ENCODE measurements around the gene GPR78. TPM values are rescaled to one million over a fixed set of nuclear protein-coding genes. Genes with fewer than 3 reads are reported as not detected.

Gene GPR78
- total and polyA plus RNA-seq, 2 of the 8 experiments (the other 6 are each of a cell fraction or from before 2014, with no cell fraction given): 1.0 to 3.0 TPM

DNA sequence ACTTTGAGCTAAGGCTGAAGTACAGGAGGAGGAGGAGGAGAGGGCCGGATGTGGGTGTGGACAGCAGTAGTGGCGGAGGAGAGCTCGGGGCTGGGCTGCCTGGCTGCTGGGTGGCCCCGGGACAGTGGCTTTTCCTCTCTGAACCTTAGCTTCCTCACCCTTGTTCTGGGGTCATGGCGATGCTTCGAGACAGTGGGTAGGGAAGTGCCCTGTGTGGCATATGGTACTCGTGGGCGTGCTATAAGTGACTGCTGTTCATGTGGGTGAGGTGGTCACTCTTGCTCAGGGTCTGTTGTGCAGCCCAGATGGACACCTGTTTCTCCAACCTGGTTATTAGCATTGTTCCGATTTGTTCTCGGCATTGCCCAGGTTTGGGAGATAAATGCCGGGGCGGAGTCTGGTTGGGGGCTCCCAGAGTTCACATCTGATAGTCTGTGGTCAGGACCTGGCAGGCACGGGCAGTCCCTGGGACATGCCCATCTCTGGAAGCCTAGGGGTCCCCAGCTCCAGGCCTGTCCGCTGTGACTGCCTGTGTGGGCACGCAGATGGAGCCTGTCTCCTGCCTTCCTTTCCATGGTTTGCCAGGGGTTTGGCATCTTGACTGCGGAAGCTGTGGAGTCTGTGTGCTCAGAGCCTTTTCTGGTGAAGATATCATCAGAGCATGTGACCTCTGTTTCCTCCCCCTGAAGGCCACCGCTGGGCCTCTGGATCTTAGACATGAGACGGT is 7.4 kb downstream of the GPR78 start:
- WGBS, 2 experiments (ENCODE audit: extremely low coverage in 1 of 2, insufficient coverage in 1 of 2, insufficient read length in 1 of 2, insufficient replicate concordance in 2 of 2, low coverage in 1 of 2, low lambda C conversion rate in 2 of 2, missing lambda C conversion rate in 1 of 2): 86% methylated on average over 16 of the region's 18 CpGs; no CpG with 5 or more reads in 1 of the 2 experiments
- TF ChIP-seq POLR2A (IDR thresholded peaks at IDR 0.05; ENCODE audit: control extremely low read depth in 1 of 2, low read depth in 2 of 2, low read length in 2 of 2) (no peak), SP4 (IDR thresholded peaks at IDR 0.05; ENCODE audit: low read length) (no peak), SIX5 (IDR thresholded peaks at IDR 0.05; ENCODE audit: low read depth, low read length) (no peak), KDM5A (IDR thresholded peaks at IDR 0.05; ENCODE audit: low read length) (no peak), RAD21 (IDR thresholded peaks at IDR 0.05 in 1 of 2, conservative IDR thresholded peaks at IDR 0.05 in 1 of 2; ENCODE audit: low read depth in 2 of 2, low read length in 2 of 2) (no peak), NANOG (IDR thresholded peaks at IDR 0.05; ENCODE audit: insufficient read depth, low read depth, low read length, poor library complexity, severe bottlenecking) (no peak), SRF (IDR thresholded peaks at IDR 0.05; ENCODE audit: low read depth, low read length) (no peak), SIN3A (conservative IDR thresholded peaks at IDR 0.05 in 1 of 2, IDR thresholded peaks at IDR 0.05 in 1 of 2; ENCODE audit: low read depth in 1 of 2, low read length in 2 of 2) (no peak), BCL11A (IDR thresholded peaks at IDR 0.05; ENCODE audit: low read depth in 2 of 2, low read length in 2 of 2) (no peak), POLR2AphosphoS5 (IDR thresholded peaks at IDR 0.05; ENCODE audit: low read depth, low read length) (no peak), TAF1 (IDR thresholded peaks at IDR 0.05; ENCODE audit: low read depth, low read length) (no peak)
- TF ChIP-seq, protein P1, sequence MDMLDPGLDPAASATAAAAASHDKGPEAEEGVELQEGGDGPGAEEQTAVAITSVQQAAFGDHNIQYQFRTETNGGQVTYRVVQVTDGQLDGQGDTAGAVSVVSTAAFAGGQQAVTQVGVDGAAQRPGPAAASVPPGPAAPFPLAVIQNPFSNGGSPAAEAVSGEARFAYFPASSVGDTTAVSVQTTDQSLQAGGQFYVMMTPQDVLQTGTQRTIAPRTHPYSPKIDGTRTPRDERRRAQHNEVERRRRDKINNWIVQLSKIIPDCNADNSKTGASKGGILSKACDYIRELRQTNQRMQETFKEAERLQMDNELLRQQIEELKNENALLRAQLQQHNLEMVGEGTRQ (IDR thresholded peaks at IDR 0.05; ENCODE audit: low read length): no peak

More for the DNA sequence above, 7.4 kb downstream of the GPR78 start:
- H2AK5ac ChIP-seq (ENCODE audit: low read depth, low read length): no peak overlapping the region
- H3K18ac ChIP-seq (ENCODE audit: extremely low read depth, low read length): no peak overlapping the region
- H2BK5ac ChIP-seq (ENCODE audit: low read depth, low read length): no peak overlapping the region
- peaks cover 4% of the 10 kb centered on the region; the same call in 1 of the 2 replicates for H3K23me2 ChIP-seq (ENCODE audit: low read depth, low read length)
- H2AFZ ChIP-seq (ENCODE audit: low read length): no peak overlapping the region
- H4K20me1 ChIP-seq (replicated peaks in 1 of 2; ENCODE audit: control insufficient read depth in 1 of 2, insufficient read depth in 2 of 2, low read length in 2 of 2): no peaks in the 10 kb centered on the region
- no peak overlapping the region for H2BK120ac ChIP-seq (replicated peaks; ENCODE audit: low read depth, low read length)
- no peak overlapping the region for H3K4ac ChIP-seq (replicated peaks; ENCODE audit: insufficient read length, low read depth, low read length)
- no peak overlapping the region for H4K8ac ChIP-seq (ENCODE audit: extremely low read depth, insufficient read depth, low read length)
- H3K27ac ChIP-seq (ENCODE audit: low read depth, low read length): no peak overlapping the region
- POLR2A ChIA-PET (ENCODE audit: partially characterized antibody): no interaction called here
- no peak overlapping the region for H3K4me3 ChIP-seq (ENCODE audit: extremely low read depth in 1 of 4, insufficient read depth in 2 of 4, low read depth in 3 of 4, low read length in 4 of 4)
- no peaks in the 10 kb centered on the region for H3K79me1 ChIP-seq (ENCODE audit: low read depth, low read length)
- H3K14ac ChIP-seq (ENCODE audit: insufficient read length): no peak overlapping the region
- H2BK20ac ChIP-seq (ENCODE audit: low read length): no peak overlapping the region
- no peak for FAIRE-seq
- H3K4me2 ChIP-seq (ENCODE audit: insufficient read depth in 1 of 2, low read depth in 2 of 2, low read length in 2 of 2): no peak overlapping the region
- H3K36me3 ChIP-seq (ENCODE audit: control insufficient read depth in 2 of 4, insufficient read depth in 4 of 4, low read length in 3 of 4): no peaks in the 10 kb centered on the region
- no peak overlapping the region for H4K5ac ChIP-seq (ENCODE audit: insufficient read length, low read depth, low read length)
- H3K56ac ChIP-seq (replicated peaks; ENCODE audit: insufficient read length, low read depth, low read length): no peak overlapping the region
- no peaks in the 10 kb centered on the region for H3K9me3 ChIP-seq (ENCODE audit: insufficient read depth in 2 of 2, low read depth in 1 of 2, low read length in 1 of 2)
- H2BK15ac ChIP-seq (ENCODE audit: low read length): no peak overlapping the region
- H3K27me3 ChIP-seq (replicated peaks in 1 of 4; ENCODE audit: control insufficient read depth in 3 of 4, extremely low read depth in 1 of 4, insufficient read depth in 3 of 4, low read length in 3 of 4): peaks cover 0 to 2% (median 0%) of the 10 kb centered on the region in 4 experiments; a peak in 1 of 7 replicates
- no peak overlapping the region for H3K23ac ChIP-seq (ENCODE audit: insufficient read length)
- no peak overlapping the region for H3K9ac ChIP-seq (replicated peaks in 1 of 4; ENCODE audit: extremely low read depth in 1 of 4, low read depth in 3 of 4, low read length in 3 of 4)
- DNase-seq (ENCODE audit: low read depth in 1 of 2, low spot score in 2 of 2): no peak
- no peak overlapping the region for H4K91ac ChIP-seq (replicated peaks; ENCODE audit: insufficient read length, low read length)
- peak overlapping the region; percentile 17; the same call in 1 of the 2 replicates for H2BK12ac ChIP-seq (ENCODE audit: low read depth, low read length)
- H3K4me1 ChIP-seq (replicated peaks in 1 of 4; ENCODE audit: control insufficient read depth in 3 of 4, insufficient read depth in 4 of 4, low read length in 3 of 4): peaks cover 0 to 18% (median 15%) of the 10 kb centered on the region in 4 experiments; a peak in 6 of 7 replicates
- CTCF ChIA-PET (ENCODE audit: partially characterized antibody): interaction anchor here (0.9 to 8.8 kb wide), 12 partner anchors 10 to 160 kb away, joined by 3 to 66 read pairs (median 4); no protein-coding TSS in a partner anchor
- H3K79me2 ChIP-seq (ENCODE audit: control insufficient read depth in 1 of 2, insufficient read depth in 2 of 2, low read length in 2 of 2): no peaks in the 10 kb centered on the region

All from H1 (cell line).